WERI-Rb-1 (cell line): Measurements from ENCODE around the gene ORC5.

Source experiments
- DNase-seq: peaks from one replicate; pipeline ENCODE4 v3.0.0-alpha.2; 2020
- H3K27ac ChIP-seq: fragments of 250-450 bp; sonication (Bioruptor Pico); 2 replicates; pipeline ENCODE4 v1.5.1; 2020; ENCODE audit warnings: mild to moderate bottlenecking, moderate library complexity
- H3K27me3 ChIP-seq: fragments of 250-450 bp; sonication (Bioruptor Pico); 2 replicates; pipeline ENCODE4 v1.5.1; 2021; ENCODE audit warnings: mild to moderate bottlenecking, low read depth, moderate library complexity; ENCODE audit not compliant: insufficient read depth, severe bottlenecking
- H3K36me3 ChIP-seq: fragments of 250-450 bp; sonication (Bioruptor Pico); 2 replicates; pipeline ENCODE4 v1.5.1; 2020; ENCODE audit warnings: mild to moderate bottlenecking, moderate library complexity
- H3K4me3 ChIP-seq: 2 replicates; pipeline ENCODE4 v1.5.1; 2011; ENCODE audit warnings: low read depth, mild to moderate bottlenecking, control low read depth, low read length
- H3K9me3 ChIP-seq: fragments of 250-450 bp; sonication (Bioruptor Pico); 2 replicates; pipeline ENCODE4 v1.5.1; 2021; ENCODE audit warnings: mild to moderate bottlenecking, moderate library complexity; ENCODE audit not compliant: severe bottlenecking
- CTCF ChIP-seq: IDR thresholded peaks from 2 replicates; pipeline ENCODE4 v1.5.1; 2011; ENCODE audit warnings: low read depth, mild to moderate bottlenecking, control low read depth, inconsistent platforms, low read length

ORC5 gene

GRCh38 chr7:104089061-104089460, 118.8 kb downstream of the ORC5 start:
- TF ChIP-seq CTCF: no peak
- H3K36me3 ChIP-seq: no peaks in the 10 kb centered on the region
- no peaks in the 10 kb centered on the region for H3K9me3 ChIP-seq
- H3K4me3 ChIP-seq: no peak overlapping the region
- no peaks in the 10 kb centered on the region for H3K27me3 ChIP-seq
- DNase-seq: no peak
- no peak overlapping the region for H3K27ac ChIP-seq
